HepG2 (cell line): ENCODE measurements around the gene TPRA1. TPM values are rescaled to one million over a fixed set of nuclear protein-coding genes. Genes with fewer than 3 reads are reported as not detected.

ENCODE experiments used
- BRF2 ChIP-seq: sonication (generic); formaldehyde crosslinking; IDR thresholded peaks from 2 replicates; pipeline ENCODE4 v1.8.1; 2022; ENCODE audit warnings: mild to moderate bottlenecking, missing genetic modification reagents
- CBX5 ChIP-seq: sonication (generic); formaldehyde crosslinking; IDR thresholded peaks from 2 replicates; pipeline ENCODE4 v1.4.0; 2020; ENCODE audit warnings: missing genetic modification reagents, borderline replicate concordance
- MYPOP ChIP-seq: sonication (generic); formaldehyde crosslinking; IDR thresholded peaks from 2 replicates; pipeline ENCODE4 v1.8.1; 2023; ENCODE audit warnings: mild to moderate bottlenecking, moderate library complexity, missing genetic modification reagents
- ZNF256 ChIP-seq: sonication (generic); formaldehyde crosslinking; conservative IDR thresholded peaks from 2 replicates; pipeline ENCODE4 v1.4.0; 2020; ENCODE audit warnings: missing genetic modification reagents
- ZNF383 ChIP-seq: sonication (generic); formaldehyde crosslinking; IDR thresholded peaks from 2 replicates; pipeline ENCODE4 v1.4.0; 2020; ENCODE audit warnings: missing genetic modification reagents, mild to moderate bottlenecking, borderline replicate concordance
- ZNF556 ChIP-seq: sonication (generic); formaldehyde crosslinking; IDR thresholded peaks from 2 replicates; pipeline ENCODE4 v1.4.0; 2020; ENCODE audit warnings: mild to moderate bottlenecking, missing genetic modification reagents, borderline replicate concordance
- ZNF609 ChIP-seq: sonication (generic); formaldehyde crosslinking; IDR thresholded peaks from 2 replicates; pipeline ENCODE4 v1.4.0; 2020; ENCODE audit warnings: mild to moderate bottlenecking, missing genetic modification reagents, borderline replicate concordance
- polyA plus RNA-seq, 8 experiments: library from polyadenylated mRNA; depleted of rRNA in 3 of 8; stranded (reverse) in 7 of 8; unstranded in 1 of 8; fragments of >200 nt; fragmentation: Illumina TruSeq in 4 of 8; extraction: Trizol in 4 of 8; gene quantifications; 2 replicates each; pipeline versions ENCODE4 v1.2.1 to v1.2.3, GENCODE V29; 2011 to 2016; ENCODE audit warnings: low read depth in 4 of 8, missing spikeins in 1 of 8, mixed read lengths in 1 of 8; ENCODE audit not compliant: insufficient read depth in 1 of 8
- total RNA-seq, 5 experiments: library from RNA; depleted of rRNA; stranded (reverse); fragments of >200 nt; fragmentation: Illumina TruSeq; extraction: Trizol; gene quantifications; 2 replicates each; pipeline ENCODE4 v1.2.3, GENCODE V29; 2016; ENCODE audit warnings: low read depth in 1 of 5
- TF ChIP-seq, protein P1 (sequence below): sonication (generic); formaldehyde crosslinking; IDR thresholded peaks from 2 replicates; pipeline ENCODE4 v1.4.0; 2020; ENCODE audit warnings: missing genetic modification reagents
- TF ChIP-seq, protein P2 (sequence below): IDR thresholded peaks from 2 replicates; pipeline ENCODE4 v1.6.1; 2018; ENCODE audit warnings: missing genetic modification reagents
- TF ChIP-seq, protein P3 (sequence below): sonication (generic); formaldehyde crosslinking; IDR thresholded peaks from 2 replicates; pipeline ENCODE4 v1.5.1; 2020; ENCODE audit warnings: missing genetic modification reagents, mild to moderate bottlenecking, borderline replicate concordance

The TPRA1 gene
- total and polyA plus RNA-seq, 2 of the 13 experiments (the other 11 are each of a cell fraction or from before 2014, with no cell fraction given) = 25.4 to 25.8 TPM

DNA sequence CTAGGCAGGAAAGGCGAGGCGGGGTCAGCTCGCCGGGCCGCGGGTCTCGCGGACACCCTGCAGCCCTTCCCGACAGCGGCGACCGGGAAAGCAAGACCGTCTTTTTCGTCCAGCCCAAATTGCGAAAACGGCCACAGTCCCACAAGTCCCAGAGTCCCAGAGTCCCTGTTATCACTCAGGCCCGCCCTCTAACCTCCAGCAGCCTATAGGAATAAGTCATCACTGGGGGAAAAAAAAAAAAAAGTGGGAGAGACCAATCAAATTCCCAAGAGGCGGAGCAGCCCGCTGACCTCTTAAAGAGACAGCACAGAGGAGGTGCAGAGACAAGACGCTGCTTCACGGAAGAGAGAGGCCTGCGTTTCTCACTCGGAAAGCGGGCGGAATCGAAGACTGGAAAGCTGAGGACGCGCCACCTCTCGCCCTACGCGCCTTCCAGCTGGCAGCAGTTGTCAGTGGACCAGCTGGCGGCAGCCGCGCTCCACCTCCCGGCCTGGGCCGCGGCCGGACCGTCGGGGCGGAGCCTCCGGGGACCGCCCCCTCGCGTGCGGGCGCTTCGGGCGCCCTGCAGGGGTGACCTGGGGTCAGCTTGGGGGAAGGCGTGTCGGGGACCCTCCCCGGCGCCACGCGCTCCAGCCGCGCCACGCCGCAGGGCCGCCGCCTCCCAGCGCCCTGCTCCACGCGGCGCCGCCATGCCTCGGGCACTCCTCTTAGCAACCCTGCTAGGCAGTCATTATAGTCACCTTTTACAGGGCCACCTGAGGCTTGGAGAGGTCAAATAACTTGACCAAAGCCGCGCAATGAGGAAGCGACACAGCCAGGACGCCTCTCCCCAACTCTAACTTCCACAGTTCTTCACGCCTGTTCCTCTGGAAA lies at the start of gene TPRA1 (continued):
- TF ChIP-seq, protein P1, sequence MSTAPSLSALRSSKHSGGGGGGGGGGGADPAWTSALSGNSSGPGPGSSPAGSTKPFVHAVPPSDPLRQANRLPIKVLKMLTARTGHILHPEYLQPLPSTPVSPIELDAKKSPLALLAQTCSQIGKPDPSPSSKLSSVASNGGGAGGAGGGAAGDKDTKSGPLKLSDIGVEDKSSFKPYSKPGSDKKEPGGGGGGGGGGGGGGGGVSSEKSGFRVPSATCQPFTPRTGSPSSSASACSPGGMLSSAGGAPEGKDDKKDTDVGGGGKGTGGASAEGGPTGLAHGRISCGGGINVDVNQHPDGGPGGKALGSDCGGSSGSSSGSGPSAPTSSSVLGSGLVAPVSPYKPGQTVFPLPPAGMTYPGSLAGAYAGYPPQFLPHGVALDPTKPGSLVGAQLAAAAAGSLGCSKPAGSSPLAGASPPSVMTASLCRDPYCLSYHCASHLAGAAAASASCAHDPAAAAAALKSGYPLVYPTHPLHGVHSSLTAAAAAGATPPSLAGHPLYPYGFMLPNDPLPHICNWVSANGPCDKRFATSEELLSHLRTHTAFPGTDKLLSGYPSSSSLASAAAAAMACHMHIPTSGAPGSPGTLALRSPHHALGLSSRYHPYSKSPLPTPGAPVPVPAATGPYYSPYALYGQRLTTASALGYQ (CRISPR knock-in tag) = no peak
- no peak for TF ChIP-seq ZNF383
- TF ChIP-seq CBX5 = peak; percentile 35; the same call in 1 of the 2 replicates
- no peak for TF ChIP-seq ZNF609 (CRISPR knock-in tag)
- TF ChIP-seq BRF2 (CRISPR knock-in tag) = no peak
- TF ChIP-seq, protein P2, sequence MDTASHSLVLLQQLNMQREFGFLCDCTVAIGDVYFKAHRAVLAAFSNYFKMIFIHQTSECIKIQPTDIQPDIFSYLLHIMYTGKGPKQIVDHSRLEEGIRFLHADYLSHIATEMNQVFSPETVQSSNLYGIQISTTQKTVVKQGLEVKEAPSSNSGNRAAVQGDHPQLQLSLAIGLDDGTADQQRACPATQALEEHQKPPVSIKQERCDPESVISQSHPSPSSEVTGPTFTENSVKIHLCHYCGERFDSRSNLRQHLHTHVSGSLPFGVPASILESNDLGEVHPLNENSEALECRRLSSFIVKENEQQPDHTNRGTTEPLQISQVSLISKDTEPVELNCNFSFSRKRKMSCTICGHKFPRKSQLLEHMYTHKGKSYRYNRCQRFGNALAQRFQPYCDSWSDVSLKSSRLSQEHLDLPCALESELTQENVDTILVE (CRISPR knock-in tag) = no peak
- TF ChIP-seq, protein P3, sequence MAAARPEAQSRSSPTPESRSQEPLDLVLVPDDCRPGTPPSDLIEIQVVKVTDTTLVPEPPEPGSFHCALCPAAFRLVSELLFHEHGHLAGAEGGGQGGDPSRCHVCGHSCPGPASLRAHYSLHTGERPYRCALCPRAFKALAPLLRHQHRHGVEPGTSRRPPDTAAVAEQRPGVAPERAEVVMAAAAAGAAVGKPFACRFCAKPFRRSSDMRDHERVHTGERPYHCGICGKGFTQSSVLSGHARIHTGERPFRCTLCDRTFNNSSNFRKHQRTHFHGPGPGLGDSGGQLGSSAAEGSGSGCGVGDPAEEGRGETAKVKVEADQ (CRISPR knock-in tag) = 0 out of 2 replicates have a peak, but pooled peaks have one; percentile 74
- peak; percentile 78; the same call in 1 of the 2 replicates for TF ChIP-seq MYPOP (CRISPR knock-in tag)
- no peak for TF ChIP-seq ZNF256 (CRISPR knock-in tag)
- TF ChIP-seq ZNF556 = peak; percentile 33; the same call in 1 of the 2 replicates
